ENCODE measurements around the gene TMEM119. TPM values are rescaled to one million over a fixed set of nuclear protein-coding genes. Genes with fewer than 3 reads are reported as not detected.

TMEM119 gene
- total and polyA plus RNA-seq, 2 of the 13 experiments (the other 11 are each of a cell fraction or from before 2014, with no cell fraction given): not detected

DNA sequence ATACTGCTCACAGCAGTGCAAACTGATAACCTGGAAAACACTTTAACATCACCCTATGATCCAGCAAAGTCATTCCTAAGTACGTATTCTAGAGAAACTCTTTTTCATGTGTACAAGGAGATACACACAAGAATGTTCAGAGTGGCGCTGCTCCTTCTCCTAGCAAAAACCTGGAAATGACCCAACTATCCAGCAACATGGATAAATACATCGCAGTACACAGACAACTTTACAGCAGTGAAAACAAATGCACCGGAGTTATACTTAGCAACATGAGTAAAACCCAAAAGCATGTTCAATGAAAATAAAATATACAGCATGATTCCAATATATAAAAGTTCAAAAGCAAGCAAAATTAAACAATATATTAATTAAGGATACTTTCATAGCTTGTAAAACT lies 55.6 kb downstream of the TMEM119 start:
- H4K20me1 ChIP-seq (ENCODE audit: insufficient read depth, low read length): peaks cover 5% of the 10 kb centered on the region; the same call in 1 of the 2 replicates
- peaks cover 36% of the 10 kb centered on the region for H3K79me2 ChIP-seq (ENCODE audit: insufficient read depth, low read length)
- no peaks in the 10 kb centered on the region for H3K9me3 ChIP-seq (ENCODE audit: low read length)
- no peak overlapping the region for H3K4me2 ChIP-seq (ENCODE audit: low read depth, low read length)
- in situ Hi-C loops (cut with HindIII; ENCODE audit: extremely low pct_ligation_motif_present, low pct_unique_long_range_greater_than_20kb) (no loop called here), intact Hi-C loops (cut with micrococcal nuclease; ENCODE audit: unreplicated experiment) (no loop called here)
- TF ChIP-seq, protein P1, sequence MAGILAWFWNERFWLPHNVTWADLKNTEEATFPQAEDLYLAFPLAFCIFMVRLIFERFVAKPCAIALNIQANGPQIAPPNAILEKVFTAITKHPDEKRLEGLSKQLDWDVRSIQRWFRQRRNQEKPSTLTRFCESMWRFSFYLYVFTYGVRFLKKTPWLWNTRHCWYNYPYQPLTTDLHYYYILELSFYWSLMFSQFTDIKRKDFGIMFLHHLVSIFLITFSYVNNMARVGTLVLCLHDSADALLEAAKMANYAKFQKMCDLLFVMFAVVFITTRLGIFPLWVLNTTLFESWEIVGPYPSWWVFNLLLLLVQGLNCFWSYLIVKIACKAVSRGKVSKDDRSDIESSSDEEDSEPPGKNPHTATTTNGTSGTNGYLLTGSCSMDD (CRISPR knock-in tag; IDR thresholded peaks at IDR 0.05): no peak
- TF ChIP-seq ZSCAN30 (CRISPR knock-in tag; IDR thresholded peaks at IDR 0.05): no peak
- TF ChIP-seq ZNF382 (CRISPR knock-in tag; IDR thresholded peaks at IDR 0.05; ENCODE audit: borderline replicate concordance): no peak
- TF ChIP-seq SALL1 (CRISPR knock-in tag; IDR thresholded peaks at IDR 0.05): no peak
- TF ChIP-seq ZNF547 (CRISPR knock-in tag; IDR thresholded peaks at IDR 0.05): no peak
- TF ChIP-seq ZMYM2 (CRISPR knock-in tag; IDR thresholded peaks at IDR 0.05): no peak
- TF ChIP-seq XBP1 (CRISPR knock-in tag; IDR thresholded peaks at IDR 0.05): no peak
- TF ChIP-seq MEIS1 (CRISPR knock-in tag; IDR thresholded peaks at IDR 0.05; ENCODE audit: borderline replicate concordance): no peak
- no peak for TF ChIP-seq ATAD3A (CRISPR knock-in tag; IDR thresholded peaks at IDR 0.05)
- TF ChIP-seq ZNF44 (CRISPR knock-in tag; IDR thresholded peaks at IDR 0.05): no peak
- TF ChIP-seq, protein P2, sequence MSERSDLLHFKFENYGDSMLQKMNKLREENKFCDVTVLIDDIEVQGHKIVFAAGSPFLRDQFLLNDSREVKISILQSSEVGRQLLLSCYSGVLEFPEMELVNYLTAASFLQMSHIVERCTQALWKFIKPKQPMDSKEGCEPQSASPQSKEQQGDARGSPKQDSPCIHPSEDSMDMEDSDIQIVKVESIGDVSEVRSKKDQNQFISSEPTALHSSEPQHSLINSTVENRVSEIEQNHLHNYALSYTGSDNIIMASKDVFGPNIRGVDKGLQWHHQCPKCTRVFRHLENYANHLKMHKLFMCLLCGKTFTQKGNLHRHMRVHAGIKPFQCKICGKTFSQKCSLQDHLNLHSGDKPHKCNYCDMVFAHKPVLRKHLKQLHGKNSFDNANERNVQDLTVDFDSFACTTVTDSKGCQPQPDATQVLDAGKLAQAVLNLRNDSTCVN (CRISPR knock-in tag; IDR thresholded peaks at IDR 0.05; ENCODE audit: borderline replicate concordance): no peak
- TF ChIP-seq, protein P3, sequence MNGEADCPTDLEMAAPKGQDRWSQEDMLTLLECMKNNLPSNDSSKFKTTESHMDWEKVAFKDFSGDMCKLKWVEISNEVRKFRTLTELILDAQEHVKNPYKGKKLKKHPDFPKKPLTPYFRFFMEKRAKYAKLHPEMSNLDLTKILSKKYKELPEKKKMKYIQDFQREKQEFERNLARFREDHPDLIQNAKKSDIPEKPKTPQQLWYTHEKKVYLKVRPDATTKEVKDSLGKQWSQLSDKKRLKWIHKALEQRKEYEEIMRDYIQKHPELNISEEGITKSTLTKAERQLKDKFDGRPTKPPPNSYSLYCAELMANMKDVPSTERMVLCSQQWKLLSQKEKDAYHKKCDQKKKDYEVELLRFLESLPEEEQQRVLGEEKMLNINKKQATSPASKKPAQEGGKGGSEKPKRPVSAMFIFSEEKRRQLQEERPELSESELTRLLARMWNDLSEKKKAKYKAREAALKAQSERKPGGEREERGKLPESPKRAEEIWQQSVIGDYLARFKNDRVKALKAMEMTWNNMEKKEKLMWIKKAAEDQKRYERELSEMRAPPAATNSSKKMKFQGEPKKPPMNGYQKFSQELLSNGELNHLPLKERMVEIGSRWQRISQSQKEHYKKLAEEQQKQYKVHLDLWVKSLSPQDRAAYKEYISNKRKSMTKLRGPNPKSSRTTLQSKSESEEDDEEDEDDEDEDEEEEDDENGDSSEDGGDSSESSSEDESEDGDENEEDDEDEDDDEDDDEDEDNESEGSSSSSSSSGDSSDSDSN (CRISPR knock-in tag; IDR thresholded peaks at IDR 0.05): no peak
- TF ChIP-seq TSC22D2 (CRISPR knock-in tag; IDR thresholded peaks at IDR 0.05; ENCODE audit: borderline replicate concordance): no peak
- no peak for ATAC-seq
- no peak overlapping the region for H3K9ac ChIP-seq (ENCODE audit: insufficient read depth, low read depth, low read length)
- FAIRE-seq: no peak
- peaks cover 20 to 76% of the 10 kb centered on the region in 2 experiments for H3K36me3 ChIP-seq (replicated peaks in 1 of 2; ENCODE audit: control insufficient read depth in 1 of 2, insufficient read depth in 2 of 2, low read length in 2 of 2)
- H3K27ac ChIP-seq (ENCODE audit: extremely low read length, insufficient read depth, low read length): no peak overlapping the region
- H2AFZ ChIP-seq (ENCODE audit: low read length): no peak overlapping the region
- 100% methylated on average over 4 of the region's 4 CpGs for WGBS (ENCODE audit: low lambda C conversion rate)
- no peaks in the 10 kb centered on the region for H3K27me3 ChIP-seq (ENCODE audit: control insufficient read depth in 1 of 2, insufficient read depth in 2 of 2, low read length in 2 of 2)
- ChIA-PET POLR2A (no interaction called here), CTCF (ENCODE audit: low intra/inter-chr PET ratio, low total read pairs) (no interaction called here)
- no peaks in the 10 kb centered on the region for H3K4me1 ChIP-seq (ENCODE audit: insufficient read depth, low read length)
- no peak for DNase-seq (ENCODE audit: low spot score)
- H3K4me3 ChIP-seq (replicated peaks in 1 of 3; ENCODE audit: insufficient read depth in 1 of 3, low read depth in 2 of 3, low read length in 3 of 3): no peak overlapping the region
- no TSS peak for BruUV-seq (replicated peaks)

Small RNA genes lying within 50 kb of the gene (microRNA-seq; reads per million reads assigned to microRNA genes)
- gene MIR4496: not detected

Other genes with a start within 250 kb of the TMEM119 start
- 1.1 and 3.0 TPM in 2 replicates for gene FICD, start 82.8 kb downstream of the TMEM119 start, total RNA-seq (2016; rRNA removed; fragmentation: Illumina TruSeq; extraction: Trizol)
- 0.99 and 1.2 TPM in 2 replicates for gene FICD, start 82.8 kb downstream of the TMEM119 start, polyA plus RNA-seq (2011; rRNA removed)
- gene SART3, start 36.9 kb downstream of the TMEM119 start, total RNA-seq (2016; rRNA removed; fragmentation: Illumina TruSeq; extraction: Trizol): 60.7 and 69.9 TPM in 2 replicates
- gene SART3, start 36.9 kb downstream of the TMEM119 start, polyA plus RNA-seq (2011; rRNA removed): 15.3 and 16.1 TPM in 2 replicates
- 107 and 131 TPM in 2 replicates for gene ISCU, start 35.5 kb downstream of the TMEM119 start, total RNA-seq (2016; rRNA removed; fragmentation: Illumina TruSeq; extraction: Trizol)
- gene ISCU, start 35.5 kb downstream of the TMEM119 start, polyA plus RNA-seq (2011; rRNA removed): 85.9 and 94.4 TPM in 2 replicates
- not detected in 2 replicates for gene SELPLG, start 35.8 kb upstream of the TMEM119 start, total RNA-seq (2016; rRNA removed; fragmentation: Illumina TruSeq; extraction: Trizol)
- 0.07 and 0.12 TPM in 2 replicates for gene SELPLG, start 35.8 kb upstream of the TMEM119 start, polyA plus RNA-seq (2011; rRNA removed)
- 73.7 and 128 TPM in 2 replicates for gene CORO1C, start 133.4 kb upstream of the TMEM119 start, total RNA-seq (2016; rRNA removed; fragmentation: Illumina TruSeq; extraction: Trizol)
- 116 and 131 TPM in 2 replicates for gene CORO1C, start 133.4 kb upstream of the TMEM119 start, polyA plus RNA-seq (2011; rRNA removed)